Measurements from ENCODE around the gene F10.

The F10 gene

GRCh38 chr13:113139577-113139976 is 17.0 kb downstream of the F10 start:
- DNase-seq: no peak

DNA sequence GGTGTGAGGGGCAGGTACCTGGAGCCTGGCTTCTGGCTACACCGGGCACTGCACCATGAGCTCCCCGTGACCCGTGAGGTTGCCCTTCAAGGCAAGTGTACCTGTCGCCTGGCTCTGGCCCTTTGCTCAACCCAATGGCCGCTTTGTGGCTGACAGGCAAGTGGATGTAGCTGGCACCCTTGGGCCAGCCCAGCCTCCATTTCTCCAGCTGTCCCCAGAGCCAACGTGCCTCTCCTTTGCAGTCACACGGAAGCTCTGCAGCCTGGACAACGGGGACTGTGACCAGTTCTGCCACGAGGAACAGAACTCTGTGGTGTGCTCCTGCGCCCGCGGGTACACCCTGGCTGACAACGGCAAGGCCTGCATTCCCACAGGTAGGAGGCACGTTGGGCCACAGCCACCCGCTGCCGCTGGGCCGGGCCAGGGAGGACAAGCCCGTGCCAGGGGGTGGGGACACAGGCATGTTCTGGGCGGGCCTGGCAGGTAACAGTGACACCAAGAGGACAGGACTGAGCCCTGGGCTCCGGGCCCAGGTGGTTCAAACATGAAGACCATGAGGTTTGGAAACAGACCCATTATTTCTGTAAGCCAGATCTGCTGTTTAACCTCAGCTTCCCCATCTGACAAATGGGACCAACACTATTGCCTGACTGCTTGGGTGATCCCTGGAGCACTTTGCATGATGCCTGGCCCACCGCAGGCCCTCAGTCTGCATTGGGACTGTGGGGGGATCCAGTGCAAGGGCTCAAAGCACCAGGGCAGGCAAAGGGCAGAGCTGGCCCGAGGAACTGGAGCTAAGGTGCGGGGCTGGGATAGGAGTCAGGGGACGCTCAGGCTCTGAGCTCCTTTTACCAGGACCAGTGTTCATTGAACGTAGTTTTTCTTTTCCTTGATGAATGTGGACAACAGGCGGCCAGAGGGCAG is 18.3 kb downstream of the F10 start:
- no peak for DNase-seq

GRCh38 chr13:113141601-113141970 is 19.0 kb downstream of the F10 start:
- DNase-seq: no peak

DNA sequence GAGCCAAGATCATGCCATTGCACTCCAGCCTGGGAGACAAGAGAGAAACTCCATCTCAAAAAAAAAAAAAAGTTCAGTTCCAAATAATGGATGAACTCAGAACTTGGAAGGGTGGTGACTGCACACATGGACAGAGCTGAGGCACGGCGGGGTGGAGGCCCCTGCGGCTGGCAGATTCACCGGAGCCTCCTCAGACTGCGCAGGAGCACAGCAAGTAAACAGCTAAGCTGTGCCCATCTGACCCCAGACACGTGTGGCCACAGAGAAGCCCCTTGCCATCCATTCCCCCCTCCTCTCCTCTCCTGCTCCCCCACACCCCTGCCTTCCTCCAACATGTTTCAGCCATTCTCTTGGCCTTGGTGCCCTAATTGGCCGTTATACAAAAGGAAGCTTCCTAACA is 20.3 kb downstream of the F10 start:
- DNase-seq: no peak

DNA sequence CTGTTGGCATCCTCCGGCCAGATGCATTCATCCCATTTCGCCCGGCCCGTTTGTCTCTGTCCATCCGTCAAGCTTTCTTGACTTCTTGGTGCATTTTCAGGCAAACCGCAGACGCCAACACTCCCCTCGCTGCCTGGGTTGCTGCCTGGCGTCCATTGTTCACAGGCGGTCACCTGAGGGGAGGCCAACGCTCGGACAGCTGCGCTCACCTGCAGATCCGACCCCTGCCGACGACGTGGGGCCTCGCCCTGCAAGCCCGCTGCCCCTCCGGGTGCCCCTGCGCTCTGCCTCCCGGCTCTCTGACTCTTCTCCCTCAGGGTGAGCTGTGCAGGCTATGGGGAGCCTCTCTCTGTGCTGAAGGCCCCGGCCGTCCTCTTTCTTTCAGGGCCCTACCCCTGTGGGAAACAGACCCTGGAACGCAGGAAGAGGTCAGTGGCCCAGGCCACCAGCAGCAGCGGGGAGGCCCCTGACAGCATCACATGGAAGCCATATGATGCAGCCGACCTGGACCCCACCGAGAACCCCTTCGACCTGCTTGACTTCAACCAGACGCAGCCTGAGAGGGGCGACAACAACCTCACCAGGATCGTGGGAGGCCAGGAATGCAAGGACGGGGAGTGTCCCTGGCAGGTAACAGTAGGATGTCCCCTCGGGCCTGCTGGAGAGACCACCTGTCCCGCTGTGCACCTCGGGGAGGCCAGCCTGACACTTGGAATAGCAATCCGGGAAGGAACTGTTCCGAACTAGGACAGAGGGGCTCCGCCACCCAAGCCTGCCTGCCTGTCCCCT is 21.1 kb downstream of the F10 start:
- no peak for DNase-seq

GRCh38 chr13:113144255-113144629 is 21.6 kb downstream of the F10 start:
- DNase-seq: no peak

GRCh38 chr13:113145496-113145895 is 22.9 kb downstream of the F10 start:
- DNase-seq: no peak

GRCh38 chr13:113145911-113146598 is 23.5 kb downstream of the F10 start:
- DNase-seq: no peak

GRCh38 chr13:113146750-113147149 is 24.2 kb downstream of the F10 start:
- DNase-seq: no peak

DNA sequence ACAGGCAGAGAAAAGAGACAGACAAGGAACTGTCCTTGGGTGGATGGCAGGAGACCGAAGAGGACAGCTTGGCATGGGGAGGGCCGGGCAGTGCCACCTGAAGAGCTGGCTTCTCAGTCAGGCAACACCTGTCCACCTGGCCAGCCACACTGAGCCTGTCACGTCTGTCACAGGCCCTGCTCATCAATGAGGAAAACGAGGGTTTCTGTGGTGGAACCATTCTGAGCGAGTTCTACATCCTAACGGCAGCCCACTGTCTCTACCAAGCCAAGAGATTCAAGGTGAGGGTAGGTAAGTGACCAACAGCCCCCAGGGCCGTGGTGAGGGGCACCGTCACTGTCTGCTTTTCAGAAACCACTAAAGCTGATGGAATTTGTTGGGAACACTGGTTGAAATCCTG is 24.6 kb downstream of the F10 start:
- no peak for DNase-seq

DNA sequence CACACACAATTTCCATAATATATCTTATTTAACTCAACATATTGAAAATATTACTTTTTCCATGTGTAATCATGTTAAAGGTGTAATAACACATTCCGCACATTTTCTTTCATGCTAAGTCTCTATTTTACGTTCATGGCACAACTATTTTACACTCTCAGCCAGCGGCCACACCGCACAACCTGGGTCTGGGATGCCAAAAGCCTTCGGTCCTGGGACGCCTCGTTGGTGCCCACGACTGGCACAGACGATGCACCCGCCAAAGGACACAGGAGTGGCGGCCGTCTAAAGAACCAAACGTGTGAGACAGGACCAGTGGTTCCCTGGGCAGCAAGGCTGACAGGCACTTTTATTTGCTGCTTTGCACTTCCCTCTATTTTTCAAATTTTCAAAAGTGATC is 25.8 kb downstream of the F10 start:
- DNase-seq: no peak

DNA sequence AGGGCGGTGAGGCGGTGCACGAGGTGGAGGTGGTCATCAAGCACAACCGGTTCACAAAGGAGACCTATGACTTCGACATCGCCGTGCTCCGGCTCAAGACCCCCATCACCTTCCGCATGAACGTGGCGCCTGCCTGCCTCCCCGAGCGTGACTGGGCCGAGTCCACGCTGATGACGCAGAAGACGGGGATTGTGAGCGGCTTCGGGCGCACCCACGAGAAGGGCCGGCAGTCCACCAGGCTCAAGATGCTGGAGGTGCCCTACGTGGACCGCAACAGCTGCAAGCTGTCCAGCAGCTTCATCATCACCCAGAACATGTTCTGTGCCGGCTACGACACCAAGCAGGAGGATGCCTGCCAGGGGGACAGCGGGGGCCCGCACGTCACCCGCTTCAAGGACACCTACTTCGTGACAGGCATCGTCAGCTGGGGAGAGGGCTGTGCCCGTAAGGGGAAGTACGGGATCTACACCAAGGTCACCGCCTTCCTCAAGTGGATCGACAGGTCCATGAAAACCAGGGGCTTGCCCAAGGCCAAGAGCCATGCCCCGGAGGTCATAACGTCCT is 26.4 kb downstream of the F10 start:
- DNase-seq: no peak

DNA sequence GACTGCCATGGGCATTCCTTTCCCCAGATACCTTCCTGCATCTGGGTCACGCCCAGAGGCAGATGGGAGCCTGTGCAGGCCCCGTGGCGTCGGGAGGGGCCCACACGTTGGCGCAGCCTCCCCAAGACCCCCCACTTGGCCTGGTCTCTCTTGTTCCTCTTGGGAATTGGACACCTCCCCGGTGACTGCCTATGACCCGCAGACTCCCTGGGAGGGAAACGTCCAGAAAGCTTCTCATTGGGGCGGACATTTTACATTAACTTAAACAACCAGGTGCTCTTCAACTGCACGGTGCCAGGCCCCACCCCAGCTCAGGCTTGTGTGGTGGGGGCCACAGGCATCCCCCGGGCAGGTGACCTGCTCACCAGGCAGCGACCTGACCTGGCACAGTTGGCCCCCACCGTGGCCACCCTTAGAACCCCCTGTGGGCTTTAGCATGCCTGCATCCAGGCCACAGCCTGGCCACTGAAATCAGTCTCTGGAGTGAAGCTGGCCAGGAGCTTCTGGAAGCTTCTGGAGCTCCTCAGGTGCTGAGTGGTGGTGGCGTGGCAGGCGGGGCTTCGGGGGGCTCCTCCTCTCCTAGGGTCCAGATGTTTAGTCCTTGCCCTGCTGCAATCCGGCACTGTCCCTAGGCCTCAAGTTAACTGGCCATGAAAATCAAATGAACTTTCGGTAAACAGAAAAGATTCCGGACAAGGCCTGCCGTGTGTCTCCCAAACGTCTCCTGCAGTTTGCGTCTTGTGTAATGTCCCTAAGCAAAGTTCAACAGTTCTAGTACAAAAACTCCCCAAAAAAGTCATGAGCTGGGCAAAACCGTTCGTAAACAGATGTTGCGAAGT is 27.3 kb downstream of the F10 start:
- DNase-seq: no peak

GRCh38 chr13:113150550-113151365 is 28.2 kb downstream of the F10 start:
- no peak for DNase-seq

DNA sequence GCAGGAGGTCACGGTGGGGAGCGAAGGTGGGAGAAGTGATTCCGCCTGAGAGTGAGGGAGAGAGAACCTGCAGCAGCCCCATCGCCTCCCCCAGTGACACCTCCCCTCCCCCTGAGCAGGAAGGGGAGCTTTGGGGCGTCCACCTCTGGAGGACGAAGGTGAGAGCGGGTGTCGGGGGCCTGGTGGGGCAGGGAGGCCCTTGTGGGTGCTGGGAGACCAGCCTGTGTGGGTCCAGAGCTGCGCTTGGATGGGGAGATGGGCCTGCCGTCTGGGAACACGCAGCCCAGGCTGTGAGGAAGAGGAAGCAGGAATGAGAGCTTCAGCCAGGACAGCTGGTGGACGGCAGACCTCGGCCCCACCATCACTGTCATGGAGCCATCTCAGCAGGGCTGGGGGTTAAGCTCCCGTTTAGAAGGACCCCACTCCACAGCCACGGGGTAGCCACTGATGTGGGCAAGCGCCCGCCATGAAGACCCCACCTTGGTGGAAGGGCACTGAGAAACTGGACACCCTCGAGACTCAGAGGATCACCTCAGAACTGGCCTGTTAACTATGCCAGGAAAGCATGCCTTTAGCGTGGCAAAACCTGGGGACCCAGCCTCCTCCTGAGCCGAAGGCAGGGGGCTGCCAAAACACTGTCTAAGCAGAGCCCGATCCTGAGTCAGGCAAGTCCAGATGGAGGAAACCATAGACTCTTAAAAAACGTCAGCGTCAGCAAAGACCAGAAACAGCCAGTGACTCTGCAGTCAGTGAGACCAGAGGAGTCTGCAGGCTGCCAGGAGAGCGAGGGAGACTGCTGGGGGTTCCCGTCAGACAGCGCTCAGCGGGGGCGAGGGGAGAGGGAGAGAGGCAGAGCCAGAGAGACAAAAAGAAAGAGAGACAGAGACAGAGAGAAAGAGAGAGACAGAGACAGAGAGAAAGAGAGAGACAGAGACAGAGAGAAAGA is 29.4 kb downstream of the F10 start:
- DNase-seq: peak; percentile 23

DNA sequence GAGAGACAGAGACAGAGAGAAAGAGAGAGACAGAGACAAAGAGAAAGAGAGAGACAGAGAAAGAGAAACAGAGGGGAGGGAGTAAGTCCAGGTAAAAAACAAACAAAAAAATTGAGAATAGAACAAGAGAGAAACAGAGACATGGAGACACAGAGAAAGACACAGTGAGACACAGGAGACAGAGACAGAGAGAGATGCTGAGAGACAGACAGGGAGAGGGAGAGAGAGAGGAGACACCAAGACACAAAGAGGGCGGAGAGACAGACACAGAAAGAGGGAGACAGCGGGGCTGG is 30.0 kb downstream of the F10 start:
- DNase-seq: no peak

GRCh38 chr13:113152984-113153809 is 30.6 kb downstream of the F10 start:
- no peak for DNase-seq

- peak; percentile 67 for DNase-seq
These were observed 31.5 kb downstream of the F10 start for GRCh38 chr13:113153810-113154748.

Measured in CD4-positive, alpha-beta T cell treated with Interferon gamma for 1 hour (primary cell).